Vein endothelial cell (primary cell): ENCODE measurements around the gene MEI4. TPM values are rescaled to one million over a fixed set of nuclear protein-coding genes. Genes with fewer than 3 reads are reported as not detected.

Experiments
- total RNA-seq: library from RNA; depleted of rRNA; stranded (reverse); fragments of >200 nt; gene quantifications from 2 replicates; pipeline ENCODE4 v1.2.3, GENCODE V29; 2012

The MEI4 gene, protein sequence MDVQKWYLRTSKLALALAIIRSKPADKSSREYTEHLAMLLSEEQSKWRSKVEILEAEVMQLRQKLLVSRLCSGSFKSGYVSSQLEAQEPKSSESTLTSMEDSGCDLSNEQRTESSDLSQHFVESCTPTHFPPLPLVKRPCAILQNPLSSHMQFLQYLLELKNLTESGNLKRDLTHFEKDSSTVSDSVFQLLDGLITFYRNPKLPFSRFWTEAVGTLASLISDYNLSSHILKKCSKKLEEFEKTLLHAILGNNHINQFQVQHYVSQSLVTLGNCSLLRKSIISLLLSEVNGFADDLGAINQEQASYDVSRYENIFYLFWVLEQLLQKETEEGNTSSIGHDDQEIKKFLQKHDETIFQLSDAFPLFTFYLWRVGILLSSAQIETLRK
- under 0.01 TPM in 2 replicates for total RNA-seq

DNA sequence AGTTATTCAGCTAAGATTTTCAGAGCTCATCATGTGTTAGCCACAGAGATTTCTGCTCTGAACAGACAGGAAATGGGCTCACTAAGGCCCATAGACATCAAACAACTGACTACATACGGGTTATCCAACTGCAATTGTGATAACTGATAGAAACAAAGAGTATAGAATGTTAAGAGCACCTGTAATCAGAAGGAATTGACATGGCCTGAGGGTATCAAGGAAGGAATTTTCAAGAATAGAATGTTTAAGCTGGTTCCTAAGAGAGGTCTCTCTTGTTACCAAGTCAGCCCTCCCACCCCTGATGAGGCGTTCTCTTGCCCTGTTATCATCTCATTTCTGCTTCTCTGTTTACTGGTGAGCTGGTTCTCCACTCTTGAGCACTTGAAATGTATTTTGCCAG is at the start of gene MEI4:
Gene MEI4 (plus strand): TSS at position 301 of the 400 bp plus-strand sequence. CDS start 37,633 bp downstream, outside the sequence.

Other genes with a start within 250 kb of the MEI4 start
- gene HTR1B, start 189.5 kb upstream of the MEI4 start, total RNA-seq: 31.8 and 34.0 TPM in 2 replicates